Measurements from ENCODE around the gene VAPB. TPM values are rescaled to one million over a fixed set of nuclear protein-coding genes. Genes with fewer than 3 reads are reported as not detected.

VAPB gene
- total and polyA plus RNA-seq, 7 donors = 30.7 to 84.5 (median 64.0) TPM

- H3K36me3 ChIP-seq (ENCODE audit: insufficient read depth in 1 of 2, low read depth in 1 of 2) = peaks cover 0 to 3% of the 10 kb centered on the region in 2 donors
- no peak for ATAC-seq
- H3K4me1 ChIP-seq = peaks cover 30% of the 10 kb centered on the region
- peak overlapping the region; percentile 90 for H3K4me3 ChIP-seq
- 77 to 80% (median 79%) methylated on average over 4 of the region's 4 CpGs for WGBS, 3 donors
- H3K27me3 ChIP-seq (ENCODE audit: insufficient read depth in 3 of 3, low read length in 2 of 3) = no peaks in the 10 kb centered on the region
- intact Hi-C loops (cut with DNase I) = loop anchor here in 1 of 2 donors (10.0 kb wide), 1 partner anchor 73 kb away; no protein-coding TSS in a partner anchor
- peak overlapping the region; percentile 97 for H3K27ac ChIP-seq
- no peak for TF ChIP-seq CTCF (IDR thresholded peaks at IDR 0.05)
- H3K9me3 ChIP-seq = no peaks in the 10 kb centered on the region
- DNase-seq = no peak
Measured at GRCh38 chr20:58388028-58388601, 914 bp upstream of the VAPB start.

GRCh38 chr20:58389324-58389967, 417 bp downstream of the VAPB start:
- no peak for TF ChIP-seq CTCF (IDR thresholded peaks at IDR 0.05)
- H3K4me3 ChIP-seq = peak overlapping the region; percentile 90
- WGBS, 3 donors = 0 to 1% (median 0%) methylated on average over 36 to 56 of the region's 56 CpGs
- peaks cover 38% of the 10 kb centered on the region for H3K4me1 ChIP-seq
- H3K27ac ChIP-seq = peak overlapping the region; percentile 97
- DNase-seq (peak in 1 of 2 donors; percentile 52), ATAC-seq (peak; percentile 55 to 70 (median 63))
- H3K36me3 ChIP-seq (ENCODE audit: insufficient read depth in 1 of 2, low read depth in 1 of 2) = peaks cover 0 to 3% of the 10 kb centered on the region in 2 donors
- H3K9me3 ChIP-seq = no peaks in the 10 kb centered on the region
- no peaks in the 10 kb centered on the region for H3K27me3 ChIP-seq (ENCODE audit: insufficient read depth in 3 of 3, low read length in 2 of 3)
- intact Hi-C loops (cut with DNase I) = loop anchor here in 1 of 2 donors (10.0 kb wide), 1 partner anchor 75 kb away; no protein-coding TSS in a partner anchor

GRCh38 chr20:58389968-58390658, 1.1 kb downstream of the VAPB start:
- TF ChIP-seq CTCF (IDR thresholded peaks at IDR 0.05) = no peak
- ATAC-seq (no peak), DNase-seq (no peak)
- intact Hi-C loops (cut with DNase I) = loop anchor here in 1 of 2 donors (10.0 kb wide), 1 partner anchor 75 kb away; no protein-coding TSS in a partner anchor
- peaks cover 38% of the 10 kb centered on the region for H3K4me1 ChIP-seq
- WGBS, 3 donors = 68 to 70% (median 68%) methylated on average over 17 of the region's 17 CpGs
- no peaks in the 10 kb centered on the region for H3K9me3 ChIP-seq
- peak overlapping the region; percentile 97 for H3K27ac ChIP-seq
- H3K36me3 ChIP-seq (ENCODE audit: insufficient read depth in 1 of 2, low read depth in 1 of 2) = peaks cover 0 to 3% of the 10 kb centered on the region in 2 donors
- no peaks in the 10 kb centered on the region for H3K27me3 ChIP-seq (ENCODE audit: insufficient read depth in 3 of 3, low read length in 2 of 3)
- peak overlapping the region; percentile 90 for H3K4me3 ChIP-seq

- no peaks in the 10 kb centered on the region for H3K27me3 ChIP-seq (ENCODE audit: insufficient read depth in 3 of 3, low read length in 2 of 3)
- peaks cover 38% of the 10 kb centered on the region for H3K4me1 ChIP-seq
- H3K36me3 ChIP-seq (ENCODE audit: insufficient read depth in 1 of 2, low read depth in 1 of 2) = peaks cover 0 to 3% of the 10 kb centered on the region in 2 donors
- peak overlapping the region; percentile 97 for H3K27ac ChIP-seq
- WGBS, 3 donors = 88 to 92% (median 92%) methylated on average over 8 of the region's 8 CpGs
- intact Hi-C loops (cut with DNase I) = no loop called here
- TF ChIP-seq CTCF (IDR thresholded peaks at IDR 0.05) = no peak
- no peaks in the 10 kb centered on the region for H3K9me3 ChIP-seq
- DNase-seq (no peak), ATAC-seq (no peak)
- H3K4me3 ChIP-seq = peak overlapping the region; percentile 90
Measured at GRCh38 chr20:58390659-58391035, 1.6 kb downstream of the VAPB start.

Data from psoas muscle (tissue), 8 donors.